Neural progenitor cell (in vitro differentiated cells): ENCODE data around the gene UBC. TPM values are rescaled to one million over a fixed set of nuclear protein-coding genes. Genes with fewer than 3 reads are reported as not detected.

Source experiments
- DNase-seq: peaks from one replicate; pipeline ENCODE4 v3.0.0-alpha.2; 2016; ENCODE audit warnings: low spot score
- H2AFZ ChIP-seq: fragments of 200-600 bp; sonication (generic); replicated peaks from 2 replicates; pipeline ENCODE4 v1.6.1; 2016; ENCODE audit warnings: antibody characterized with exemption
- H3F3A ChIP-seq: fragments of 200-600 bp; sonication (generic); 2 replicates; pipeline ENCODE4 v1.6.1; 2016; ENCODE audit warnings: antibody characterized with exemption, low read depth
- H3K27ac ChIP-seq: fragments of 200-600 bp; sonication (generic); 2 replicates; pipeline ENCODE4 v1.5.1; 2016; ENCODE audit warnings: mild to moderate bottlenecking
- H3K27me3 ChIP-seq: fragments of 200-600 bp; sonication (generic); 2 replicates; pipeline ENCODE4 v1.6.1; 2016; ENCODE audit warnings: mild to moderate bottlenecking, moderate library complexity
- H3K36me3 ChIP-seq: fragments of 200-600 bp; sonication (generic); 2 replicates; pipeline ENCODE4 v1.5.1; 2016
- H3K4me1 ChIP-seq: fragments of 200-600 bp; sonication (generic); 2 replicates; pipeline ENCODE4 v1.6.1; 2016; ENCODE audit warnings: mixed run types
- H3K4me2 ChIP-seq: fragments of 200-600 bp; sonication (generic); 2 replicates; pipeline ENCODE4 v1.6.1; 2016
- H3K4me3 ChIP-seq: fragments of 200-600 bp; sonication (generic); 2 replicates; pipeline ENCODE4 v1.5.1; 2016
- H3K79me2 ChIP-seq: fragments of 200-600 bp; sonication (generic); 2 replicates; pipeline ENCODE4 v1.6.1; 2016; ENCODE audit warnings: low read depth
- H3K9ac ChIP-seq: fragments of 200-600 bp; sonication (generic); 2 replicates; pipeline ENCODE4 v1.6.1; 2016
- H3K9me3 ChIP-seq: fragments of 200-600 bp; sonication (generic); 2 replicates; pipeline ENCODE4 v1.5.1; 2016; ENCODE audit warnings: low read depth
- H4K20me1 ChIP-seq: fragments of 200-600 bp; sonication (generic); 2 replicates; pipeline ENCODE4 v1.6.1; 2016; ENCODE audit warnings: low read depth
- H3K27ac Mint-ChIP-seq: 3 replicates; pipeline ENCODE4 v1.8.0; 2021; ENCODE audit warnings: mixed read lengths
- H3K27me3 Mint-ChIP-seq: 2 replicates; pipeline ENCODE4 v1.8.0; 2022; ENCODE audit warnings: low read depth, mild to moderate bottlenecking, inconsistent platforms, moderate library complexity, mixed read lengths; ENCODE audit not compliant: insufficient read depth
- H3K36me3 Mint-ChIP-seq: 3 replicates; pipeline ENCODE4 v1.8.0; 2021; ENCODE audit warnings: mixed read lengths
- H3K4me1 Mint-ChIP-seq: 3 replicates; pipeline ENCODE4 v1.8.0; 2021; ENCODE audit warnings: mixed read lengths
- H3K4me3 Mint-ChIP-seq: 3 replicates; pipeline ENCODE4 v1.8.0; 2021; ENCODE audit warnings: mild to moderate bottlenecking, moderate library complexity, mixed read lengths
- H3K9me3 Mint-ChIP-seq: 3 replicates; pipeline ENCODE4 v1.8.0; 2020; ENCODE audit warnings: mixed read lengths
- EZH2 ChIP-seq: fragments of 200-600 bp; sonication (generic); IDR thresholded peaks from 2 replicates; pipeline ENCODE4 v1.6.1; 2017; ENCODE audit warnings: antibody characterized with exemption, mild to moderate bottlenecking, moderate library complexity
- EZH2phosphoT487 ChIP-seq: fragments of 200-600 bp; sonication (generic); IDR thresholded peaks from 2 replicates; pipeline ENCODE4 v1.6.1; 2017; ENCODE audit warnings: antibody characterized with exemption
- total RNA-seq: library from RNA; depleted of rRNA; stranded (reverse); fragments of >200 nt; gene quantifications from 2 replicates; pipeline ENCODE4 v1.2.3, GENCODE V29; 2015; ENCODE audit warnings: low replicate concordance
- TF ChIP-seq, protein P1 (sequence below): fragments of 200-600 bp; sonication (generic); IDR thresholded peaks from 2 replicates; pipeline ENCODE4 v1.5.1; 2017; ENCODE audit warnings: antibody characterized with exemption, mild to moderate bottlenecking

The UBC gene
- total RNA-seq, 1 donor from 2014 or later = 857 TPM

DNA sequence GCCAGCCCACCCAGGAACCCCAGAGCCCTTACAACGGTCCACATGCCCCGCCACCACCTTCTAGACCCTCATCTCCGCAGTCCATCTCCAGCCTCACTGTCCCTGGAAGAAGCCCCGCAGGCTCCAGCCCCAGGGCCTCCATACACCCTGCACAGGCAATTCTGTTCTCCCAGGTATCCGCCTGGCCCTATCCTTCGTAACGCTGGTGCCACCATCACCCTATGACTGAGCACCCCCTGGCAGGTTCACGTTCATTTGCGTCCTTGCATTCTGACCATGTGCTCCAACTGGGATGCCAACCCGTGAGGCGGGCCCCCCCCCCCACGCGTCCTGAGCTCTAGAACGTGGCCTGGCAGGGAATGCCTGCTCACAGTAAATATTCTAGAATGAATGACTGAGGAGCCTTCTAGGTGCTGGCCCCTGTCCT lies 50.1 kb downstream of the UBC start:
- Histone ChIP-seq H3K36me3 (no peaks in the 10 kb centered on the region), H4K20me1 (peaks cover 6% of the 10 kb centered on the region), H3K9me3 (no peaks in the 10 kb centered on the region), H3K4me1 (peaks cover 9% of the 10 kb centered on the region), H3K4me2 (peak overlapping the region; percentile 94), H3K4me3 (peak overlapping the region; percentile 75), H3K27ac (no peak overlapping the region), H3K27me3 (peaks cover 23% of the 10 kb centered on the region), H3K79me2 (no peaks in the 10 kb centered on the region), H3K9ac (no peak overlapping the region), H2AFZ (peak overlapping the region; percentile 52), H3F3A (peaks cover 20% of the 10 kb centered on the region)
- TF ChIP-seq EZH2phosphoT487 (no peak), EZH2 (no peak)
- TF ChIP-seq, protein P1, sequence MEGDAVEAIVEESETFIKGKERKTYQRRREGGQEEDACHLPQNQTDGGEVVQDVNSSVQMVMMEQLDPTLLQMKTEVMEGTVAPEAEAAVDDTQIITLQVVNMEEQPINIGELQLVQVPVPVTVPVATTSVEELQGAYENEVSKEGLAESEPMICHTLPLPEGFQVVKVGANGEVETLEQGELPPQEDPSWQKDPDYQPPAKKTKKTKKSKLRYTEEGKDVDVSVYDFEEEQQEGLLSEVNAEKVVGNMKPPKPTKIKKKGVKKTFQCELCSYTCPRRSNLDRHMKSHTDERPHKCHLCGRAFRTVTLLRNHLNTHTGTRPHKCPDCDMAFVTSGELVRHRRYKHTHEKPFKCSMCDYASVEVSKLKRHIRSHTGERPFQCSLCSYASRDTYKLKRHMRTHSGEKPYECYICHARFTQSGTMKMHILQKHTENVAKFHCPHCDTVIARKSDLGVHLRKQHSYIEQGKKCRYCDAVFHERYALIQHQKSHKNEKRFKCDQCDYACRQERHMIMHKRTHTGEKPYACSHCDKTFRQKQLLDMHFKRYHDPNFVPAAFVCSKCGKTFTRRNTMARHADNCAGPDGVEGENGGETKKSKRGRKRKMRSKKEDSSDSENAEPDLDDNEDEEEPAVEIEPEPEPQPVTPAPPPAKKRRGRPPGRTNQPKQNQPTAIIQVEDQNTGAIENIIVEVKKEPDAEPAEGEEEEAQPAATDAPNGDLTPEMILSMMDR = no peak
- H3K9me3 Mint-ChIP-seq = peaks cover 6% of the 10 kb centered on the region
- peaks cover 9% of the 10 kb centered on the region for H3K27me3 Mint-ChIP-seq
- H3K36me3 Mint-ChIP-seq = no peaks in the 10 kb centered on the region
- H3K4me1 Mint-ChIP-seq = peaks cover 26% of the 10 kb centered on the region
- peak overlapping the region; percentile 83 for H3K4me3 Mint-ChIP-seq
- no peak for DNase-seq
- H3K27ac Mint-ChIP-seq = peak overlapping the region; percentile 90

DNA sequence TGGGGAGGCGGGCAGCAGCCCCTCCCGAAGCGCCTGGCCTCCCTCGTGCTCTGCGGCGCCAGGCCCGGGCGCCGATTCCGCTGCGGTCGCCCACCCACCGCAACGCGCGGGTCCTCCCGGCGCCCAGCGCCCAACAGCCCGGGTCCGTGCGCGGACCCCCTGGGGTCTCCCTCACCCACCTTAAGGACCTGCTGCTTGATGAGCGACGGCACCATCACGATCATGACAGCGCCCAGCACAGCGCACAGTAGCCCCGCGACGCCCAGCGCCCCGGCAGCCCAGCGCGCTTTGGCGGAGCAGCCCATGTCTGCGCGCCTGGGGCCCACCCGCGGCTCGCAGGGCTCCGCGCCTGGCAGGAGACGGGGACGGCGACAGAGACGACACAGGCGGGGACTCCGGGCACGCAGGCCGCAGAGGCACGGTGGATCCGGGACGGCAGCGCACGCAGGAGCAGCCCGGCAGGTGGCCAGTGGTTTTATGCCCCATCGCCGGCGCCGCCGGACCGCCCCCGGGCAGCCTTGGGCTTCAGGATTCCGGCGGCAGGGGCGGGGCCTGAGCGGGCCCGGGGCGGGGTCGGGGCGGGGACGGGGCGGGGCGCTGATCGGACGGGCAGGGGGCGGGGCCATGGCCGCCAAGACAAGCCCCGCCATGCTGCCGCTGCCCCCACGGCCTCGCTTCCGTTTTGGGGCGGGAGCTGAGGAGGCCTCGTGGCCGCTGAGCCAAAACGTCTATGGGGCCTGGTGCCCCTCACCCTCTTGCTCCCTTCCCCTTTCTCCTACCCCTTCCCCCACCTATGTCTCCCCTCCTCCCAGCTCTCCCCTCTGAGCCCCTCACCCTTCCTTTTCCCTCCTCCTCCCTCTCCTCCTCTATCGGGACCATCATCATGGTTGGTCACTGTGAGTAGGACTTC lies 50.8 kb downstream of the UBC start, which contains the start of gene SCARB1:
TSS of gene SCARB1 (minus strand) at position 449 of the 910 bp plus-strand sequence. CDS start at position 305, 144 bp downstream.
- peaks cover 6% of the 10 kb centered on the region for H4K20me1 ChIP-seq
- peak within 1 kb of the TSS; percentile 94 for H3K4me2 ChIP-seq
- H3K4me3 ChIP-seq = peak within 1 kb of the TSS; percentile 75
- Mint-ChIP-seq H3K4me1 (peaks cover 23% of the 10 kb centered on the region), H3K27me3 (peaks cover 6% of the 10 kb centered on the region), H3K36me3 (no peaks in the 10 kb centered on the region), H3K4me3 (peak within 1 kb of the TSS; percentile 89), H3K9me3 (peaks cover 6% of the 10 kb centered on the region), H3K27ac (peak within 1 kb of the TSS; percentile 90)
- H3K36me3 ChIP-seq = no peaks in the 10 kb centered on the region
- peaks cover 5% of the 10 kb centered on the region for H3K4me1 ChIP-seq
- DNase-seq = peak; percentile 93
- H3K27me3 ChIP-seq = peaks cover 23% of the 10 kb centered on the region
- no peaks in the 10 kb centered on the region for H3K79me2 ChIP-seq
- no peak within 1 kb of the TSS for H3K9ac ChIP-seq
- no peak within 1 kb of the TSS for H3K27ac ChIP-seq
- H3F3A ChIP-seq = peaks cover 16% of the 10 kb centered on the region
- no peaks in the 10 kb centered on the region for H3K9me3 ChIP-seq
- peak within 1 kb of the TSS; percentile 95 for H2AFZ ChIP-seq
- TF ChIP-seq EZH2phosphoT487 = no peak

DNA sequence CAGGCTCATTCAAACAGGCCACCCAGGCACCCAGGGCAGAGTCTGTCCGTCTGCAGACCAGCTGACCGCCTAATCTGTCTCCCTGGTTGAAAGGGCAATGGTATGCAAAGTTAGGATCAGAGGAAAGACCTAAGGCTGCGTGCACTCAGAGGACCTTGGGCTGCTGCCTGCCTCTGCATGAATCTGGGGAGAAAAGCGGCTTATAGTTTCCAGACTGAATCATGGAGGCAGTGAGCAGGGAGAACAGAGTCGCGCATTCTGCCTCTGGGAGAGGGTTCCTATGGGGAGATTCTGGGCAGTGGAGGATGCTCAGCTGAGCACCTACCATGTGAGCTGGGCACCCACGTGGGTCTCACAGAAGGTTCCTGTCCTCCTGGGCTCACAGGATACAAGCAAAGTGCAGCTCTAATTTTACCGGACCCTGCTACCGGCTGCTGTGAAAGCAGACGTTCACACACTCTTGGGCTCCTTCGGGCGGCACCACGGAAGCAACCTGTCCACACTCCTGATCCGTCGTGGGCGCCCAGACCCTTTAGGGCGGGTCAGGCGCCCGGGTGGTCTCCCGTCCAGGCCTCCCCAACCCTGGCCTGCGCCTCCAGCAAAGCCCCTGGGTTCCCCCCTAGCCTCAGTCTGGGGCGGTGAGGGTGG lies 51.6 kb downstream of the UBC start:
- peaks cover 23% of the 10 kb centered on the region for H3K27me3 ChIP-seq
- H3K9me3 ChIP-seq = no peaks in the 10 kb centered on the region
- Mint-ChIP-seq H3K4me3 (peak overlapping the region; percentile 89), H3K27me3 (peaks cover 6% of the 10 kb centered on the region), H3K27ac (no peak overlapping the region), H3K4me1 (peaks cover 23% of the 10 kb centered on the region), H3K36me3 (no peaks in the 10 kb centered on the region), H3K9me3 (peaks cover 6% of the 10 kb centered on the region)
- peak overlapping the region; percentile 94 for H3K4me2 ChIP-seq
- H3K9ac ChIP-seq = no peak overlapping the region
- no peaks in the 10 kb centered on the region for H3K36me3 ChIP-seq
- H3K4me3 ChIP-seq = peak overlapping the region; percentile 75
- TF ChIP-seq EZH2 (no peak), EZH2phosphoT487 (no peak)
- TF ChIP-seq, protein P1 = no peak
- H3K79me2 ChIP-seq = no peaks in the 10 kb centered on the region
- H4K20me1 ChIP-seq = peaks cover 6% of the 10 kb centered on the region
- peaks cover 5% of the 10 kb centered on the region for H3K4me1 ChIP-seq
- no peak overlapping the region for H3K27ac ChIP-seq
- H3F3A ChIP-seq = peaks cover 16% of the 10 kb centered on the region
- peak; percentile 56 for DNase-seq
- H2AFZ ChIP-seq = peak overlapping the region; percentile 95
